H1 (cell line): Measurements from ENCODE around the gene GRIN3A. TPM values are rescaled to one million over a fixed set of nuclear protein-coding genes. Genes with fewer than 3 reads are reported as not detected.

Experiments used
- CTCF ChIP-seq, 3 experiments: IDR thresholded peaks; 1 replicate in 2 of 3; 2 replicates in 1 of 3; pipeline versions ENCODE4 v1.5.1 to v1.6.1; 2011; ENCODE audit warnings: low read length in 3 of 3, mild to moderate bottlenecking in 3 of 3, inconsistent platforms in 2 of 3, low read depth in 1 of 3, moderate library complexity in 1 of 3; ENCODE audit not compliant: insufficient read depth in 1 of 3; ENCODE audit errors: control extremely low read depth in 1 of 3
- polyA plus RNA-seq, 7 experiments: library from polyadenylated mRNA; depleted of rRNA in 3 of 7; stranded (reverse) in 5 of 7; unstranded in 2 of 7; fragments of >200 nt in 5 of 7; fragments of 200-250 nt in 2 of 7; gene quantifications; 1 replicate in 5 of 7; 2 replicates in 1 of 7; 4 replicates in 1 of 7; pipeline versions ENCODE4 v1.2.1 to v1.2.3, GENCODE V29; 2011 to 2013; ENCODE audit warnings: missing spikeins in 2 of 7, mixed read lengths in 2 of 7
- total RNA-seq: library from RNA; stranded (reverse); fragmentation: NEBNext Ultra II Directional; extraction: Animal tissue kit (Norgen Biotek cat#: 25700); gene quantifications from 2 replicates; pipeline ENCODE4 v1.2.1, GENCODE V29; 2021

GRIN3A gene
- total and polyA plus RNA-seq, 2 of the 8 experiments (the other 6 are each of a cell fraction or from before 2014, with no cell fraction given) = 0.04 TPM; not detected in 1

DNA sequence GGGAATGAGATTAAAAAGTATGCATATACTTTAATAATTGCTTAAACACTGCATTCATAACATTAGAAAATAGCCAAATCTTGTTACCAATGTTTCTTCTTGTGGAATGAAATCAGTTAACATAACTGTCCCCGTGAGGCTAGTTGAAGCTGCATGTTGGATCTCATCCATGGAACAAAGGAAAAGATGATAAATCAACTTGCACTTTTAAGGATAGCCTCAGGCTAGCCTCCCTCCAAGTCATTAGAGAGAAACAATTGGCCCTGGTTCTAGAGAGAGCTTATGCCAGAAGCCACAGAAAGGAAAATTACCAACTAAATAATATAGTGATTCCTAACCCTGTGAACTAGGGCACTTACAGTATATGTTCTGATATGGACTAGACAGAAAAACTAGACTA lies 66.9 kb downstream of the GRIN3A start (continued):
- no peak for TF ChIP-seq CTCF (IDR thresholded peaks at IDR 0.05; ENCODE audit: control extremely low read depth in 1 of 3, insufficient read depth in 1 of 3, low read depth in 1 of 3, low read length in 3 of 3)
